ENCODE results near the gene SAMD15.
"Not testable (repeated sequence)": the region's sequence is repeated elsewhere in the genome, so short reads cannot be mapped to it uniquely, and the experiment has no call there.

The SAMD15 gene

GRCh38 chr14:77376771-77377501 is at the start of gene SAMD15, which contains the start of gene TMED8:
Gene SAMD15, plus strand, starts transcription at chr14:77377379. Its CDS starts 40 bp downstream, at chr14:77377419.
Gene TMED8, minus strand, starts transcription at chr14:77377094. Its CDS starts 41 bp downstream, at chr14:77377053.
- peak; percentile 78 for DNase-seq

DNA sequence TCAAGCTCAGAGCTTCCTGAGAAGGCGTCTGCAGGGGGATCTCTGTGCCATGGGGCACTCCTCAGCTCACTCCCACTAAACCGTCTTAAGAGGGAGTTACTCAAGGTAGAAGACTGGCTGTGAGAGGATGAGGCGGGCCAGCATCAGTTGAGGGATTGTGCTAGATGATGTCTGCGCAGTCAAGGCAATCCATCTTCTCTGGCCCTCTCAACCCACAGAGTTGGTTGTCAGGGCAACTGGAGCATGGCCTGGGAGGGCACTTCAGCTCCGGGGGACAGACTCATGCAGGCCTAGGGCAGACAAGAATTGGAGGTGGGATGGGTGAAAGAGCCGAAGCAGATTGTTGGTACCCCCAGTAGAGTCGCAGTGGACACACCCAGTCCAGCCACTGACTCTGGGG is 47.3 kb upstream of the SAMD15 start:
- DNase-seq = no peak

DNA sequence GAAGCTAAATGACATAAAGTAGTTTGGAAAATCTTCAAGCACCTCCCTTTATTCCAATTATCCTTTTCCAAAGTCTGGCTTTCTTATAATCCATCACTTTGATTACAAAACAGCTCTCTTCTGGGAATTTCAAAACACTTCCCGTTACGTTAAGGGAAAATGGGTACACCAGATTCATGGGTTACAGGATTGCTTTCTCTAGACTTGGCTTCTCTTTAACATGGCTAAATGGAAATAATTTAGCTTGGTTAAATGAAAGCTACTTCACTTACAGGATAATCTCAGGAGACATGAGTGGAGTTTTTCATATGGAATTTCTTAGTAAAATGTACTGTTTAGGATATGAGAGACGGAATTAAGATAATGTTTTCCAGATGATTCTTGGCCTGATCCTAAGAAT is 41.6 kb upstream of the SAMD15 start:
- DNase-seq = no peak

DNA sequence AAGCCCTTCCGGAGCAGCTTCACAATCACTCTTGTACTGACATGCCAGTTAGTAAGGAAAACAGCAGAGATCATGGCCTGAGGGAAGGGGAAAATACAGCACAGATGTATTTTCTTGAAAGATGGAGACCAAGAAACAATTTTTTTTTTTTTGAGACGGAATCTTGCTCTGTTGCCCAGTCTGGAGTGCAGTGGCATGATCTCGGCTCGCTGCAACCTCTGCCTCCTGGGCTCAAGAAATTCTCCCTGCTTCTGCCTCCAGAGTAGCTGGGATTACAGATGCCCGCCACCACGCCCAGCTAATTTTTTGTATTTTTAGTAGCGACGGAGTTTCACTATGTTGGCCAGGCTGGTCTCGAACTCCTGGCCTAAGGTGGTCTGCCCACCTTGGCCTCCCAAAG is 39.9 kb upstream of the SAMD15 start:
- DNase-seq = not testable (repeated sequence)

DNA sequence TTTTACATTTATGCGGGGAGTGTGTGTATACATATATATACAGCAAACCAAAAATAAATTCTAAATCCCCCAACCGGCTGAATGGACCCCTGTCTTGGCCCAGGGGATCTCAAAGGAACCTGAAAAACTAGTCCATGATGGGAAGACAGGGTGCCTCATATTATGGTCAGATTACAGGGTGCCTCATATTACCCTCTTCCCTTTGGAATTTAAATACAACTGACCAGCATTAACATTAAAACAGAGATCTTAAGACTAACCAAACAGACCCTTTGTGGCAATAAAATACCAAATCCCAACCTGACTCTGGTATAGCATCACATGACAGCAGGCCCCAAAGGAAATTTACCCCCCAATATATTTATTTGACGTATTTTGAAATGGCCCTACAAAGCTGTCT is 39.3 kb upstream of the SAMD15 start:
- DNase-seq = no peak

DNA sequence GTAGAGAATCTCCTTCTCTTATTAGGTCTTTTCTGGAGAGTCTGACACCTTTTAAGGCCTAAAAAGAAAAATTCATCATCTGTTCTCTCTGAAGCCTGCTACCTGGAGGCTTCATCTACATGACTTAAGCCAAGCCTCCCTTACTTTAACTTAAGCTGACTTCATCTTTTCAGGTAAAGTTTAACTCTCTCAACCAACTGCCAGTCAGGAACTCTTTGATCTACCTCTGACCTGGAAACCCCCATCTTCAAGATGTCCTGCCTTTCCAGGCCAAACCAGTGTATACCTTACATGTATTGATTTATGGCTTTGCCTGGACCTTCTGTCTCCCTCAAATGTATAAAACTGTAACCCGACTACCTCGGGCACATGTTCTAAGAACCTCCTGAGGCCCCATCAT is 38.9 kb upstream of the SAMD15 start:
- DNase-seq = no peak

DNA sequence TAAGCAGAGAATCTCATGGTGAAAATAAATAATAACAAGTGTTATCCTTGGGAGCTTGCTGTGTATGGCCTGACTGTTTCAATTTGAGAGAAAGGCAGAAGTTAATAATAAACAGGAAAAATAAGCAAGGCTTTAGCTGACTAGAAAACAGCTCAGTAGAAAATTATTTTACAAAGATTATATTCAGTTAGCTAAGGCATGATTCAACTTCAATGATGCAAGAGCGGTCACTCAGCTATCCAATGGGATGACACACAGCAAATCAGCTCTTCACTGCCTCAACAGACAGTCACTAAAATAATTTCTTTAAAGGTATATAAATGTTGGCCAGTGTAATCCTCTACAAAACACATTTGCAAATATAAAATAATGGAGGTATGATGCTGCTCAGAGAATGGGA is 37.8 kb upstream of the SAMD15 start:
- no peak for DNase-seq

DNA sequence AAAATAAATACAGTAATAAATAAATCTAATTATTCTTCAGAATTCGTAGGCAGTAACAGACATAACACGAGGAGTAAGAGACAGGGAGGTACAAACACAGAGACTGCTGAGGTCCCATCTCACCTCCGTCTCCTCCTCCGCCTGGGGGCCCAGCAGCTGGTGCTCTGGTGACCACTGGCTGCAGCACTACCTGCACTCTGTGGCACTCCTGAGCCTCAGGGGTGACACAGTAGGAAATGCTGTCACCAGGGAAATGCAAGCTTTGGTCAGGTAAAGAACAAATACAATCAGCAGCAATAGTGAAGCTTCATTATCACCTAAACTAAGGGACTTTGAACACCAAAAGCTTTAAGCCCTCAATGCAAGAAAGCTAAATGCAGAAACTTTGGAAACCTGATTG is 36.8 kb upstream of the SAMD15 start:
- no peak for DNase-seq

- no peak for DNase-seq
These were observed 34.3 kb upstream of the SAMD15 start for GRCh38 chr14:77342726-77343397.

GRCh38 chr14:77343662-77344061 is 33.5 kb upstream of the SAMD15 start:
- no peak for DNase-seq

GRCh38 chr14:77344377-77344996 is 32.7 kb upstream of the SAMD15 start:
- no peak for DNase-seq

DNA sequence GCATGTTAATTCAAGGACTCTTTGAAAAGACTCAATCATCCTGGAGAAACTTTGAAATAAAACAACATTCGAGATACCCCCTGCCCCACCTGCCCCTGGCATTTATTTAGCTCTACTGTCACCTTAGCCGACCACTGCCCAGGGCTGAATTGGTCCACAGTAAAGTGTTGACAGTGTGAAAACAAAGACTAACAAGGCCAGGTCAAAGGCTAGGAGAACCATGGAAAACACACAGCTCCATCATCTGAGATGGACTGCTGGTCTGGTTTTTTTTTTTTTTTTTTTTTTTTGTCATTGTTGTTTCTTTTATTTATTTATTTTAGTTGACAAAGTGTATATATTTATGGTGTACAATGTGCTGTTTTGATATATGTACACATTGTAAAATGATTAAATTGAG is 30.7 kb upstream of the SAMD15 start:
- DNase-seq = no peak

- no peak for DNase-seq
These were observed 29.4 kb upstream of the SAMD15 start for GRCh38 chr14:77347751-77348150.

DNA sequence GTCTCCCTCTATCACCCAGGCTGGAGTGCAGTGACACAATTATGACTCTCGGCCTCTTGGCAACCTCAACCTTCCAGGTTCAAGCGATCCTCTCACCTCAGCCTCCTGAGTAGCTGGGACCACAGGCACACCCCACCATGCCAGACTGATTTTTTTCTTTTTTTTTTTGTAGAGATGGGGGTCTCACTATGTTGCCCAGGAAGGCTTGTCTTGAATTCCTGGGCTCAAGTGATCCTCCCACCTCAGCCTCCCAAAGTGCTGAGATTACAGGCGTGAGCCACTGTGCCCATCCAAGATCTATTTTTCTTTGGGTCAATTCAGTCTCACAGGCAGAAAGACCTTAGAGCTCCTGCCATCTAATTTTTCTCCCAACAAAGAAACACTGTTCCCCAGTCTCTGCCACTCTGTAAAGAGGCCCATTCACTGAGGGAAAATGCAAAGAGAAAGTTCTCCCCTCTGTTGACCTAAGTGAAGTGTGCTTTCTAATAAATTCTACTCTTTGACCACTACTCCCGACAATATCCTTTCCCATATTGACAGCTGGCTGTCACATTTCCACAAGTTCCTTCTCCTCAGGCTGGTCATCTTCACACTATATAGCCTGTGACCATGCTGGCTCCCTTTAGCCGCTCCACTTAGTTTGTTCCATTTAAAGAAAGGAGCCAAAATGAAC is 23.6 kb upstream of the SAMD15 start:
- no peak for DNase-seq

- no peak for DNase-seq
These were observed 21.4 kb upstream of the SAMD15 start for GRCh38 chr14:77355811-77356210.

DNA sequence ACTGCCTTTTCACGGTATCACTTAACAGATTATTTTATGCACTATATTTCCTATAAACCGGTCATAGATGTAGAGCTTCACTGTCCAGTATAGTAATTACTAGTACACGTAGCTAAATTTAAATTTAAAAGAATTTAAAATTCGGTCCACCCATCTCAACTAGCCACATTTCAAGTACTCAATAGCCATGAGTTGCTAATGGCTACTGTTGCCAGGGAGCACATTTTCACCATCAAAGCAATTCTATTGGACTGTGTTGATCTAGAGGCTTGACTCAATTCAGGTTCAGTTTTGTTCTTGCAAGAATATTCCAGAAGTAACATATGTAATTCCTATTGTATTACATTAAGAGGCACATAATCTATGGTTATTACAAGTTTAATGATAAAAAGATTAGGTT is 20.3 kb upstream of the SAMD15 start:
- no peak for DNase-seq

GRCh38 chr14:77359626-77360025 is 17.6 kb upstream of the SAMD15 start:
- no peak for DNase-seq

- DNase-seq = no peak
These were observed 13.0 kb upstream of the SAMD15 start for GRCh38 chr14:77364146-77364545.

GRCh38 chr14:77369285-77369684 is 7.9 kb upstream of the SAMD15 start:
- DNase-seq = no peak

DNA sequence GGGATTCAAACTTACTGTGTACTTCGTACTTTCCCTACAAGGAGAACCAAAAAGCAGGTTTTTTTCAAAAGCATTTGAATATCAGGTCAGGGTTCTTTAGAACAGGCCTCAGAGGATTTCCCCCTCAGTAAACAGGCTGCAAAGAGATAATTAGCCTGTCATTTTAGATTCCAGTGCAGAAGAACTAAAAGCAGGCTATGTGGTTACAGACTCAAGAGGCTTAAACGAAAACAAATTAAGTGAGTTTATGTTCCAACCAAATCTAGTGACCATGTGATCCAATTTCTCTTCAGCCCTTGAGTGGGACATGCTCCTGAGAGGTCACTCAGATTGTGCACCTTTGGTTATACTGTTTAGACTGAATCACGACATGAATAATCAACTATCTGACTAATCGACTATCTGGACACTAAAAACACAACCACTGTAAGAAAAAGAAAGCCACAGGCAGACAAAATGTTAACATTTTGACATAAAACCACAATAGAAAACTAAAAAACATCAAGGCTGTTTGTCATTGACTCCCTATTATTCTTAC is 4.8 kb upstream of the SAMD15 start:
- no peak for DNase-seq

DNA sequence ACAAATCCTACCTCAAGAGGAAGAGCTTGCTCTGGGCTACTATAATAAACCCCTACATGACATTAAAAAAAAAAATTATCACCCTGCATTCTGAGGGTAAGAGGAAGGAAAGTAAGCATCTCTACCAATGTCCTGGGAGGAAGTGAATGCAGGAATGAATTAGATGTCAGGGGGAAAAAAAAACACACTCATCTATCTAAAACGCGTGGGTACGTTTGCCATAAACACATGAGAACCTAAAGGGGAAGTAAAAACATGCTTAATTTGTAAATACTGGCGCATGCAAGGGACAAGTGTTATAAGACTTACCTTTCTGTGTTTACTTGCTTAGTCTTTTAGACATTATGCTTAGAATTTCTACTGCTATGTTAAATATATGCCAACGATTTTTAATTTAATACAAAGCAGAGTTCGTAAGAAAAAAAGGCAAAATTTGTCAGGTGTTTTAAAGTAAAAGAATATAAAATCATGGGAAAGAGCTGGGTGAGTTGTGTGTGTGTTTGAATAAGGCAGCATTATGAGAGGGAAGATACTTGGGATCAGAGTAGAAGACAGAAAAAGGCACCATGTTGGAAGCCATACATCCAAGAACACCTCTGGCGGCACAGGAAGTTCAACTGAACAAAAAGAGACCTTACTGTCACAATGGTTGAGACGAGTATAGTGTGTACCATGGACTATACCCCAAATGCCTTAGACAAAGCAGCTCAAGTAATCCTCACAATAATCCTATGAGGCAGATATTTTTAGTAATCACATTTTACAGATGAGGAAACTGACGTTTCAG is 1.8 kb upstream of the SAMD15 start:
- DNase-seq = no peak

GRCh38 chr14:77375973-77376770 is 1.0 kb upstream of the SAMD15 start:
- DNase-seq = peak; percentile 23

Data from COR-L47 (cell line).